Activated CD4-positive, alpha-beta T cell treated with anti-CD3 and anti-CD28 coated beads, Interleukin-2, amount 50 U/mL, for 4 hours (primary cell): ENCODE results near the gene SLC25A25.
"Not testable (repeated sequence)": the region's sequence is repeated elsewhere in the genome, so short reads cannot be mapped to it uniquely, and the experiment has no call there.

Source experiments
- DNase-seq, 2 experiments: peaks; one replicate each; pipeline ENCODE4 v3.0.0-alpha.2; 2020

SLC25A25 gene

DNA sequence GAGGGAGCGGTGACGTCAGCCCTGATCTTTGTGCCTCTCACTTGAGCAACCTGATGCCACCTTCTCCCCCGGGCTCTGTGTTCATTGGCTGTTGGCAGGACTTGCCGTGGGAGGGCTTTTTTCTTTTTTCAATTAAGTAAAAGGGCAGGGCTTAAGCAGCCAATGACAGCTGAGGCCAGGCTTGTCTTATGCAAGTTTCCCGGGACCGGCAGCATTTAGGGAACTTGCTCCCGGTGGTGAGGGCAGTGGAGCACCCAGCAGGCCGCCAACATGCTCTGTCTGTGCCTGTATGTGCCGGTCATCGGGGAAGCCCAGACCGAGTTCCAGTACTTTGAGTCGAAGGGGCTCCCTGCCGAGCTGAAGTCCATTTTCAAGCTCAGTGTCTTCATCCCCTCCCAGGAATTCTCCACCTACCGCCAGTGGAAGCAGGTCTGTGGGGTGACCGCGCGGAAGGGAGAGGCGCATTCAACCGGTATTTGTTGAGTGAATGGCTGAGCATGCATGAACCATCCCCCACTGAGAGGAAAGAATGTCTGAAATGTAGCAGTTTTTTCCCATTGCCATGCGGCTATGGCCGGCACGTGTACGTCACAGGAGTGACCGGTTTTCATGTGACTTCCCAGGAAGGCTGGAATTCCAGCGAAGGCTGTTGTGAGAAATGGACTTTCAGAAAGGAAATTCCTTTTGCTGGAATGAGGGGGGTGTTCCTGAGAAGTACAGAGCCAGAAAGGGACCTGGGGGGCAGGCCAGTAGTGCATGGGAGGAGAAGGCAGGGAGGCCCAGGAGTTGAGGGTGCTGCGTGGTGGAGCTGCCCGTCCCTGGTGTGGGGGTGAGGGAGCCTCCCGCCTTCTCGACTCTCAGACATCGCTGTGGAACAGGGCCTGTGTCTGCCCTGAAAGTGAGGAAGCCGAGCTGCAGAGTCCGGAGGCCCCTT is 30.5 kb downstream of the SLC25A25 start:
- peak; percentile 65 for DNase-seq

DNA sequence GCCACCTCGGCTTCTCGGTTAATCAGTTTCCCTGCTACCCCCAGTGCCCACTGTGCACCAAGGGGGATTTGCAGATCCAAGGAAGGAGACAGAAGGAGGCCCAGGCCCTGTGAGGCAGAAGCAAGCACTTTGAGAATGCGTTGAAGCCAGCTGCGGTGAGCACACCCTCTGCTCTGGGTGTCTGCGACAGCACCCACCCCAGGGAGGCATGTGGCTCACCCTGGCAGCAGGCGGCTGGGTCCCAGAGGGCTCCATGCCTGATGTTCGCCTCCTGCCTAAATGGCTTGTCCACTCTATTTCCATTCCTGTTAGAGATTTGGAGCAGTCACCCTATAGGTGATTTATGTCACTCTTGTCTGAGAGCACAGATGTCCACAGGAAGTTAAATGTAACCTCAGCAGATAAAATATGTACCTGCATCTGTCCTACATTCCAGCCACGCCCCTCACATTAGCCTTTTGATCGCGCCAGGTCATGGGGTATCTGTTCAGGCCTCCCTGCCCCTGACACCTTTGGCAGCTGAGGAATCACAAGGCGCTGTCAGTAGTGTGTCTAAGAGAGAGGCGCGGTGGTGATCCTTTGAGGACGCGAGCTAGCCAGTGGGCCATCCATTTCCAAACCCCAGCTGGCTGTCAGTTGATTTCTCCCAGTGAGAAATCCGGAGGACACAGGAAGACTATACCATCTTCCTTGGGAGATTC is 31.3 kb downstream of the SLC25A25 start:
- DNase-seq: no peak

DNA sequence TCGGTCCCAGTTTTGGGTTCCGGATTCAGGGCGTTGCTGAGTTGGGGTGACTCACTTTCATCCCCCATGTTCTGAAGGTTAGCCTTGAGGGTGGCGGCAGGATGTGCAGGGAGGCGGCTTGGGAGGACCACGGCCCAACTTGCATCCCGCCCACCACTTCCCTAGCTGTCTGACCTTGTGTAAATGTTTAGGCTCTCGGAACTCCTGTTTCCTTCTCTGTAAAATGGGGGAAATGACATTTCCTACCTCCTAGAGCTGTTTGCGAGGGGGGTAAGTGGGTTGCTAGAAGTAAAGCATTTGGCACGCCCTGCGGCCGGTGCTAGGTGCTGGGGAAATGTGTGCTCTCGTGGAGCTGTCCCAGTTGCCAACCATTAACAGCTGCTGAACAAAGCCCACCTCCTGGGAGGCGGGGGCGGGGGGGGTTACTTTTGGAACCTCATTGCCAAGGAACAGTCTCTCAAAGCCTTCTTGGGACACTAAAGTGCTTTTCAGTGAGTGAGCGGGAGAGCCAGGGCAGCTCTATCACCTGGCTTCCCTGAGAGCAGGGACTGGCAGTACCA is 32.0 kb downstream of the SLC25A25 start:
- no peak for DNase-seq

DNA sequence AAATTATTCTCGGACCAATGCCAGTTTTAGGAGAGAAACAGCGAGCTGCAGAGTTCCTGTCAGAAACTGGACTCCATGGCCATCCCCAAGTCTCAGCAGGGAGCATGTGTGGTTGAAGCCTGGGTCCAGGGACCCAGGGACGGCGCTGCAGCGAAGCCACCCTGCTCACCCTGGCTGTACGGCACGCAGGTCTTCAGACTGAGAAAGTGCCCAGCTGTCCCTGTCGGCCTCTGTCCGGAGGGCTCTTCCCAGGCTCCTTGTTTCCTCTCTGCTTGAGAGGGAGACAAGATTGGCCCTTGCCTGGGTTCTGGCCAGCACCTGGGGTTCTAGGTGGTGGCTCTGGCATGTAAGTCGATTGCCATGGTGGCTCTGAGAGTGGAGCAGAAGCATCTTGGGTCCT is 32.5 kb downstream of the SLC25A25 start:
- DNase-seq: no peak

DNA sequence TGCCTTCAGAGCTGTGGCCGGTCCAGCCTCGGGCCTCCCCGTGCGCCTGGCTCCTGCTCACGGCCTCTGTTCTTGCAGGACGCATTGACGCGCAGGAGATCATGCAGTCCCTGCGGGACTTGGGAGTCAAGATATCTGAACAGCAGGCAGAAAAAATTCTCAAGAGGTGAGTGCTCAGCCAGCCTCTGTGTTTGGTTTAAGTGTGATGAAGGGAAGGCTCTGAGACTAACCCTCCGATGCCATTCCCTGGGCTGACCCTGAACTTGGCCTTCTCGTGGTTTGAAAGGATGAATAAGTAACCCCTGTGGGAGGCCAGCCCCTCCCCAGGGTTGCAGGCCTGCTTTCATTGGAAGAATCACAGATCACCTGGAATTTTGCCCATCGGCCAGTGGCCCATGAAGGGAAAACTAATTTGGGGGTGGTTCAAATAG is 33.2 kb downstream of the SLC25A25 start:
- DNase-seq: no peak

DNA sequence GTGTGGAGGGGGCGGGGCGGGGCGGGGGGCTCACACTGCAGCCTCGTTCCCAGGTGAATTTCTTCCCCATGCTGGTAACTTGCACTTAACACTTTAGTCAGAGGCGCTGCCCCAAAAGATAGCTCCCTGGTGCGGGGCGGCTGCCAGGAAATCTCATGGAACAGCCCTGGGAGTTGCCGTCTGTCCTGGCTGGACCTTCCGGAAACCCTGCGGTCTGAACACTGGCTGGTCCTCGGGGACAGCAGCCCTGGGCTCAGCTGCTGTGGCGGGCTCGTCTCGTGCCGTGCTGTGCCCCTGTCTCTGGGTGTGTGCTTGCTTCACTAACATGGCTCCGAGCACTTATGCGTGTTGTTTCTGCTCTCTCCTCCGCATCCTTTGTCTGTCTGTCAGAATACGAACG is 33.7 kb downstream of the SLC25A25 start:
- no peak for DNase-seq

DNA sequence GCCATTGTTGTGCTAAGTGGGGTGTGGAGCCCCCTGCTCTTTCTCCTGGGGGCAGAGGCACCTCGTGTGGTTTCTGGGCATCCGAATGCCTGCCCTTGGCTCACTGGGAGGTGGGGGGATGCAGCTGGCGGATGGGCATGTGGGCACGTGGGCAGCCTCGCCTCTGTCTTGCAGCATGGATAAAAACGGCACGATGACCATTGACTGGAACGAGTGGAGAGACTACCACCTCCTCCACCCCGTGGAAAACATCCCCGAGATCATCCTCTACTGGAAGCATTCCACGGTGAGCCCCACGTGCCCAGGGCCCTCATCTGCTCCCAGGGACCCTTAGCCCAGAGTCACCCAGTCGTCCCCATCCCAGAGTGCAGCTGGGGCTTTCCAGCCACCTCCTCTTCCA is 34.2 kb downstream of the SLC25A25 start:
- DNase-seq: no peak

DNA sequence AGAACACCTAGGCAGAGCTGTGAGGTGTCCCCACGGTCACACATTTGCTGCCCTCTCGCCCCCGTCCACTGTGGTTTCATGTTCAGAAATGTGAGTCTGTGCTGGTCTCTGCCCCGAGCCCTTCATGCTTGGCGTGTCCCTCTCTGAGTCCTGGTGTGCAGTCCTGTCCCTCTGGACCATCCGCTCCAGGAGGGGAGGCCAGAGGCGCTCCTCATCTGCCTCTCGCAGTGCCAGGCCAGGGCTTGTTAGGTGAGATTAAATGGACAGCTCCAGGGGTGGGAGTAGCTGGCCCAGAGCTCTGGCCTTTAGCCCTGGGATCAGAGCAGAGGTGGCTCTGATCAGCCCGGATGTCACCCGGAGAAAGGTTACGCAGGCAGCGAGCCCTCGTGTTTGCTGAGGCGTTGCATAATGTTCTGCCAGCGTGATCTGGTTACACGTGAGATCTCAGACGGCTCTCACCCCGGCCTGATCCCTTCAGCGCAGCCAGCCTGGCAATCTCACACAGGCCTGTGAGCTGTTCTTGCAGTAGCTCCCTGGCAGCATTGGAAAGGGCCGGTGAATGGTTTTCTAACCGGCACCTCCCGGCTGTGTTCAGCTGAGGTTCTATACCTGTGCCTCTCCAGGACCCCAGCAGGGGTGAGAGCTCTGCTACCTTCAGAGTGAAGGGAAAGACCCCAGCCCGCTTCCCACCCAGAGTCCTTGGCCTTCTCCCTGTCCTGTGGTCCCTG is 35.0 kb downstream of the SLC25A25 start:
- DNase-seq: no peak

DNA sequence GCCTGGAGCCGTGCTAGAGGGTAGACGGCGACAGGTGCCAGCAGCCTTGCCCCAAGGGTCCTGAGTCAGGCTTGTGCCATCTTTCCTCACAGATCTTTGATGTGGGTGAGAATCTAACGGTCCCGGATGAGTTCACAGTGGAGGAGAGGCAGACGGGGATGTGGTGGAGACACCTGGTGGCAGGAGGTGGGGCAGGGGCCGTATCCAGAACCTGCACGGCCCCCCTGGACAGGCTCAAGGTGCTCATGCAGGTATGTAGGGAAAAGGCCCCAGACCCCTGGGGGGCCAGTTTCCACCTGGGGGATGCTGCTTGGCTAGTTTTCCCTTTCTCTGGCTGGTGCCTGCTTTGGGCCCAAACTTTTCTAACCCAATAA is 35.5 kb downstream of the SLC25A25 start:
- DNase-seq: peak; percentile 33 to 39

DNA sequence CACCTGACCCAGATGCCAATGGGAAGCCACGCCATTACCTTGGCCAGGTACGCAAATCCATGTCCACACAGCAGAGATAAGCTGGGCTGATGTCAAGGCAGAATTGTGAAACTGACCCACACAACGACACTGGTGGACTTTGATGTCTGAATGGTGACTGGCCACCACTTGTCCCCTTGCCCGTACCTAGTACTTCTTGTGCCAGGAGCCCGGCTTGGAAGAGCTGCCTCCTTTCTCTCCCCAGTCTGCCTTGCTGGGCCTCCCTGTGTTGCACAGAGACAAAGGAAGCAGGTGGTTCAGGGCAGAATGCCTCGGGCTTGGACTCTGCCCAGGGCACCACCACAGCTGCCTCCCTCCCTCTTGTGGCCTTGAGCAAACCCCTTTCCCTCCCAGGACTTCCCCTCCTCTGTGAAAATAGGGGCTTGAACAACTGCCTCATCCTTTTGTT is 36.2 kb downstream of the SLC25A25 start:
- no peak for DNase-seq

DNA sequence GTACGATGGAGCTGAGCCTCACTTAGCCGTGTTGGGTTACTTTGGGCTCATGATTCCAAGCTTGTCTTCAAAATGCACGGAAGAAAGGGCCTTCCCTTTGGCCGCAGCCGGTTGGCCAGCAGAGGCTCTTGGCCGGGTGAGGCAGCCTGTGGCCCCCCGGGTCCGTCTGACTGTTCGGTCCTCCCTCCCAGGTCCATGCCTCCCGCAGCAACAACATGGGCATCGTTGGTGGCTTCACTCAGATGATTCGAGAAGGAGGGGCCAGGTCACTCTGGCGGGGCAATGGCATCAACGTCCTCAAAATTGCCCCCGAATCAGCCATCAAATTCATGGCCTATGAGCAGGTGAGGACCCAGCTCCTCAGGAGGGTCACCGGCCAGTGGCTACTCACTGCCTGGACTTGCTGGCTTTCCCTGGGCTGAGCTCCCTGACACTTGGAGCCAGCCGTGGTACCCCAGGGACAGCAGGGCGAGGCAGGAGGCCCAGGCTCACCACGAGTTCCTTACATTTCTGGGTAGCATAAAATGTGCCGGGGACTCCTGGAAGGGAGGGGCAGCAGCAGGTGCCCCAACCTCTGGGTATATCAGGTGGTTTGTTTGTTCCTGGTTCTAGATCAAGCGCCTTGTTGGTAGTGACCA is 37.6 kb downstream of the SLC25A25 start:
- no peak for DNase-seq

DNA sequence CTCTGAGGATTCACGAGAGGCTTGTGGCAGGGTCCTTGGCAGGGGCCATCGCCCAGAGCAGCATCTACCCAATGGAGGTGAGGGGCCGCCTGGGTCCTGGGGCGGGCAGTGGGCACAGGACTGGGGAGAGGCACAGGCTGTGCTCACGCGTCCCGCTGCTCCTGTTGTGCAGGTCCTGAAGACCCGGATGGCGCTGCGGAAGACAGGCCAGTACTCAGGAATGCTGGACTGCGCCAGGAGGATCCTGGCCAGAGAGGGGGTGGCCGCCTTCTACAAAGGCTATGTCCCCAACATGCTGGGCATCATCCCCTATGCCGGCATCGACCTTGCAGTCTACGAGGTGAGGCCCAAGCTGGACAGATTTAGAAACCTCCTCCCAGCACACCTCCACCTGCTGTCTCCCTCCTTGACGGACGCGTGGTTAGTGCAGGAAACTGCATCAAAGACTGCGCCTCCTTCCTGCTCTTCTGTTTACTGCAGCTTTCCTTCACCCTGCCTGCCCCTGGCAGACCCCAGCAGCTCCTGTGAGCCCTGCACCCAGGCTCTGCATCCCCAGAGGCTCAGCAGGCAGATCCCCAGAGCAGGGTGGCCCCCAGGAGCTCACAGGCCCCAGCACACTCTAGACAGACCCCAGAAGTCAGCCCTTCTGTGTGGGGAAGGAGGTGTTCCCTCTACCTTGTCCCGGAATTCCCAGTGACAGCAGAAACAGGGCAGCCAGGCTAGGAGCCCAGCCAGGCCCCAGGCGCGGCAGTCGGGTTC is 38.3 kb downstream of the SLC25A25 start:
- no peak for DNase-seq

DNA sequence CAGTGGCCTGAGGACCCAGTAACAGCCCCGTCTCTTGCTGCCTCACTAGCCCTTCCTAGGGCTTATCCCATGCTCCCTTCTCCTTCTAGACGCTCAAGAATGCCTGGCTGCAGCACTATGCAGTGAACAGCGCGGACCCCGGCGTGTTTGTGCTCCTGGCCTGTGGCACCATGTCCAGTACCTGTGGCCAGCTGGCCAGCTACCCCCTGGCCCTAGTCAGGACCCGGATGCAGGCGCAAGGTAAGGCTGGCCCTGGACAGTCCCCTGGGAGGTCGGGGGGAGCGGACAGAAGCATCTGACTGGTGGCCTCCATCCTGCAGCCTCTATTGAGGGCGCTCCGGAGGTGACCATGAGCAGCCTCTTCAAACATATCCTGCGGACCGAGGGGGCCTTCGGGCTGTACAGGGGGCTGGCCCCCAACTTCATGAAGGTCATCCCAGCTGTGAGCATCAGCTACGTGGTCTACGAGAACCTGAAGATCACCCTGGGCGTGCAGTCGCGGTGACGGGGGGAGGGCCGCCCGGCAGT is 39.0 kb downstream of the SLC25A25 start:
- no peak for DNase-seq

DNA sequence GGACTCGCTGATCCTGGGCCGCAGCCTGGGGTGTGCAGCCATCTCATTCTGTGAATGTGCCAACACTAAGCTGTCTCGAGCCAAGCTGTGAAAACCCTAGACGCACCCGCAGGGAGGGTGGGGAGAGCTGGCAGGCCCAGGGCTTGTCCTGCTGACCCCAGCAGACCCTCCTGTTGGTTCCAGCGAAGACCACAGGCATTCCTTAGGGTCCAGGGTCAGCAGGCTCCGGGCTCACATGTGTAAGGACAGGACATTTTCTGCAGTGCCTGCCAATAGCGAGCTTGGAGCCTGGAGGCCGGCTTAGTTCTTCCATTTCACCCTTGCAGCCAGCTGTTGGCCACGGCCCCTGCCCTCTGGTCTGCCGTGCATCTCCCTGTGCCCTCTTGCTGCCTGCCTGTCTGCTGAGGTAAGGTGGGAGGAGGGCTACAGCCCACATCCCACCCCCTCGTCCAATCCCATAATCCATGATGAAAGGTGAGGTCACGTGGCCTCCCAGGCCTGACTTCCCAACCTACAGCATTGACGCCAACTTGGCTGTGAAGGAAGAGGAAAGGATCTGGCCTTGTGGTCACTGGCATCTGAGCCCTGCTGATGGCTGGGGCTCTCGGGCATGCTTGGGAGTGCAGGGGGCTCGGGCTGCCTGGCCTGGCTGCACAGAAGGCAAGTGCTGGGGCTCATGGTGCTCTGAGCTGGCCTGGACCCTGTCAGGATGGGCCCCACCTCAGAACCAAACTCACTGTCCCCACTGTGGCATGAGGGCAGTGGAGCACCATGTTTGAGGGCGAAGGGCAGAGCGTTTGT is 39.6 kb downstream of the SLC25A25 start:
- no peak for DNase-seq

DNA sequence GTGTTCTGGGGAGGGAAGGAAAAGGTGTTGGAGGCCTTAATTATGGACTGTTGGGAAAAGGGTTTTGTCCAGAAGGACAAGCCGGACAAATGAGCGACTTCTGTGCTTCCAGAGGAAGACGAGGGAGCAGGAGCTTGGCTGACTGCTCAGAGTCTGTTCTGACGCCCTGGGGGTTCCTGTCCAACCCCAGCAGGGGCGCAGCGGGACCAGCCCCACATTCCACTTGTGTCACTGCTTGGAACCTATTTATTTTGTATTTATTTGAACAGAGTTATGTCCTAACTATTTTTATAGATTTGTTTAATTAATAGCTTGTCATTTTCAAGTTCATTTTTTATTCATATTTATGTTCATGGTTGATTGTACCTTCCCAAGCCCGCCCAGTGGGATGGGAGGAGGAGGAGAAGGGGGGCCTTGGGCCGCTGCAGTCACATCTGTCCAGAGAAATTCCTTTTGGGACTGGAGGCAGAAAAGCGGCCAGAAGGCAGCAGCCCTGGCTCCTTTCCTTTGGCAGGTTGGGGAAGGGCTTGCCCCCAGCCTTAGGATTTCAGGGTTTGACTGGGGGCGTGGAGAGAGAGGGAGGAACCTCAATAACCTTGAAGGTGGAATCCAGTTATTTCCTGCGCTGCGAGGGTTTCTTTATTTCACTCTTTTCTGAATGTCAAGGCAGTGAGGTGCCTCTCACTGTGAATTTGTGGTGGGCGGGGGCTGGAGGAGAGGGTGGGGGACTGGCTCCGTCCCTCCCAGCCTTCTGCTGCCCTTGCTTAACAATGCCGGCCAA is 40.4 kb downstream of the SLC25A25 start:
- DNase-seq: no peak

DNA sequence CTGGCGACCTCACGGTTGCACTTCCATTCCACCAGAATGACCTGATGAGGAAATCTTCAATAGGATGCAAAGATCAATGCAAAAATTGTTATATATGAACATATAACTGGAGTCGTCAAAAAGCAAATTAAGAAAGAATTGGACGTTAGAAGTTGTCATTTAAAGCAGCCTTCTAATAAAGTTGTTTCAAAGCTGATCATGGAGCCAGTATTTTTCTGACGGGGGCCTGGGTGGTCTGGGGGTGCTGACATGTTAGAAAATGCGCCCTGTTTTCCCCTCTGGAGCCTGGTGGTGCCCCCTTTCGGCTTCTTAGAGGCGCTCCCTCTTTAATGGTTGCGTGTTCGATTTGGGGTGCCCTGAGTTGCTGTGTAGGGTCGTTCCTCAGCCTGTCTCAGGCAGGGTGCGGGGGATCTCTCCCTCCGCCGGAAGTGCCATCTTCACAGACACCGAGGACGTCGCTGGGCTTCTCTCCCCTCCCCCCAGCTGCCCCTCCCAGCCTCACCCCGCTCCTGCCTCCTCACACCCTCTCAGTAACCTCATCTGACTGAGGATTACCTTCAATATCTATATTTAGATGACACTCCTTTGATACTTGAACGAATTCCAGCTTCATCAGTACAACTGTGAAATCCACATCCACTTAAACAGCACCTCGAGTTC is 41.1 kb downstream of the SLC25A25 start:
- no peak for DNase-seq

DNA sequence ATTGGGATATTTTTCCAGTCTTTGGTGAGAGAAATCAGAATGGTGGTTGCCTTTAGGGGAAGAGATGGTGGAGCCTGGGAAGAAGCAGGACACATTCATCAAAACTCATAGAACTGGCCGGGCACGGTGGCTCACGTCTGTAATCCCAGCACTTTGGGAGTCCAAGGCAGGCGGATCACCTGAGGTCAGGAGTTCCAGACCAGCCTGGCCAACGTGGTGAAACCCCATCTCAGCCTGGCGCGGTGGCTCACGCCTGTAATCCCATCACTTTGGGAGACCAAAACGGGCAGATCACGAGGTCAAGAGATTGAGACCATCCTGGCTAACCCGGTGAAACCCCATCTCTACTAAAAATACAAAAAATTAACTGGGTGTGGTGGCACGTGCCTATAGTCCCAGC is 43.7 kb downstream of the SLC25A25 start:
- DNase-seq: not testable (repeated sequence)

DNA sequence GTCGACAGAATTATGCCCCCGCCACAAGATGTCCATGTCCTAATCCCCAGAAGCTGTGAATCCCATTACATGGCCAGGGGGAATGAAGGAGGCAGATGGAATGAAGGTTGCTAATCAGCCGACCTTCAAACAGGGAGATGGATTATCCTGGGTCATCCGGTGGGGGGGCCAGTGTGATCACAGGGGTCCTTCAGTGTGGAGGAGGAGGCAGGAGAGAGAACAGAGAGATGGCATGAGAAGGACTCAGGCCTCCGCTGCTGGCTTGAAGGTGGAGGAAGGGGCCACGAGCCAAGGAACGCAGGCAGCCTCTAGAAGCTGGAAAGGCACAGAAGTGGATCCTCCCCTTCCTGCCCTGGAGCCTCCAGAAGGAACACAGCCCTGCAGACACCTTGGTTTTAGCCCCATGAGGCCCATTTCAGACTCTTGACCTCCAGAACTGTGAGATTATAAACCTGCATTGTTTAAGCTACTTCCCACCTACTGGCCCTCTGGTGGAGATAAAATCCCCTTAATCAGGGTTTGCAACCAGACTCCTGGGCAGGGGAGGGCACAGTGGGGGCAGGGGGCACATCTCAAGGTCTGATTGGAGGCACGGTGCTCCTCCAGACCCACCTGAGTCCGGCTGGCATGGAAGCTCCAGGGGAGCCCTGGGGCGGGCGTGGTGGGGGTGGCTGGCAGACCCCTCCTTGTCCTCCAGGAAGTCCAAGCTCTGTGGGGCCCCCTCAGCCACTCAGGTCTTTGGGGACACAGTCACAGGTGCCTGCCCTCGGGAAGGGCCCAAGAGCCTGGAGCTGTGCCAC is 45.7 kb downstream of the SLC25A25 start:
- no peak for DNase-seq
